AG04450 (cell line): ENCODE results near the gene IFI27L2. TPM values are rescaled to one million over a fixed set of nuclear protein-coding genes. Genes with fewer than 3 reads are reported as not detected.
A peak's percentile ranks its signal among the peaks of the same experiment; 100 is the strongest.

ENCODE experiments used
- CTCF ChIA-PET: fragments of 300-600, 350-600 bp; formaldehyde crosslinking; extraction: SDS; loops from one replicate; lab custom pipeline; 2022; ENCODE audit warnings: antibody characterized with exemption, inconsistent platforms; lab: Charles Lee
- POLR2A ChIA-PET: fragments of 350-600 bp; formaldehyde crosslinking; extraction: SDS; loops from one replicate; lab custom pipeline; 2021; ENCODE audit warnings: antibody characterized with exemption, inconsistent platforms; lab: Yijun Ruan, JAX
- DNase-seq: peaks from one replicate; pipeline ENCODE4 v3.0.0-alpha.2; 2011; ENCODE audit warnings: low read depth, low spot score
- H3K27ac ChIP-seq: one replicate; pipeline ENCODE4 v1.5.1; 2012; ENCODE audit warnings: low read depth, low read length, control low read depth
- H3K27me3 ChIP-seq: one replicate; pipeline ENCODE4 v1.6.0; 2012; ENCODE audit warnings: low read length; ENCODE audit not compliant: control insufficient read depth, insufficient read depth
- H3K4me3 ChIP-seq: 2 replicates; pipeline ENCODE4 v1.5.1; 2011; ENCODE audit warnings: mild to moderate bottlenecking, low read depth, low read length, control low read depth
- H3K9me3 ChIP-seq: 2 replicates; pipeline ENCODE4 v1.5.1; 2012; ENCODE audit warnings: low read length; ENCODE audit not compliant: control insufficient read depth, insufficient read depth
- CTCF ChIP-seq: IDR thresholded peaks from 2 replicates; pipeline ENCODE4 v1.5.1; 2011; ENCODE audit warnings: low read depth, low read length, control low read depth, inconsistent platforms
- polyA plus RNA-seq: library from polyadenylated mRNA; depleted of rRNA; stranded (reverse); fragments of >200 nt; gene quantifications from 2 replicates; pipeline ENCODE4 v1.2.3, GENCODE V29; 2011

Gene IFI27L2
- polyA plus RNA-seq, 1 experiment: 81.9 TPM

GRCh38 chr14:94175011-94175745 lies 45.8 kb upstream of the IFI27L2 start:
- Histone ChIP-seq H3K4me3 (peak overlapping the region; percentile 53), H3K27ac (no peak overlapping the region), H3K9me3 (no peaks in the 10 kb centered on the region; the same call in 1 of the 2 replicates), H3K27me3 (peaks cover 20% of the 10 kb centered on the region)
- DNase-seq: no peak
- no peak for TF ChIP-seq CTCF
- ChIA-PET POLR2A (interaction anchor here (0.7 kb wide), 1 partner anchor 182 kb away, joined by 6 read pairs; no protein-coding TSS in a partner anchor), CTCF (interaction anchor here (0.6 to 1.3 kb wide), 3 partner anchors 39 to 74 kb away, joined by 5 to 6 read pairs (median 5); no protein-coding TSS in a partner anchor)

GRCh38 chr14:94174604-94175010 lies 45.2 kb upstream of the IFI27L2 start:
- Histone ChIP-seq H3K27me3 (peaks cover 20% of the 10 kb centered on the region), H3K27ac (no peak overlapping the region), H3K4me3 (peak overlapping the region; percentile 53), H3K9me3 (no peaks in the 10 kb centered on the region; the same call in 1 of the 2 replicates)
- no peak for TF ChIP-seq CTCF
- CTCF ChIA-PET: interaction anchor here (0.6 to 1.6 kb wide), 4 partner anchors 38 to 74 kb away, joined by 4 to 6 read pairs (median 5); no protein-coding TSS in a partner anchor
- POLR2A ChIA-PET: interaction anchor here (0.7 kb wide), 1 partner anchor 182 kb away, joined by 6 read pairs; no protein-coding TSS in a partner anchor
- DNase-seq: no peak

GRCh38 chr14:94173885-94174603 lies 44.6 kb upstream of the IFI27L2 start, which contains the start of gene PPP4R4:
Gene PPP4R4 (plus strand): TSS chr14:94174322. CDS start chr14:94174466, 144 bp downstream.
- DNase-seq: peak; percentile 54
- TF ChIP-seq CTCF: no peak
- H3K4me3 ChIP-seq: peak within 1 kb of the TSS; percentile 62
- H3K27ac ChIP-seq: no peak within 1 kb of the TSS
- CTCF ChIA-PET: interaction anchor here (1.2 to 1.6 kb wide), 2 partner anchors 37 to 42 kb away, joined by 3 to 4 read pairs; no protein-coding TSS in a partner anchor
- POLR2A ChIA-PET: interaction anchor here (0.7 kb wide), 1 partner anchor 181 kb away, joined by 6 read pairs; no protein-coding TSS in a partner anchor
- H3K27me3 ChIP-seq: peaks cover 20% of the 10 kb centered on the region
- H3K9me3 ChIP-seq: no peaks in the 10 kb centered on the region; the same call in 1 of the 2 replicates

- ChIA-PET POLR2A (no interaction called here), CTCF (interaction anchor here (1.2 to 1.6 kb wide), 2 partner anchors 37 to 41 kb away, joined by 3 to 4 read pairs; no protein-coding TSS in a partner anchor)
- Histone ChIP-seq H3K9me3 (no peaks in the 10 kb centered on the region; the same call in 1 of the 2 replicates), H3K27ac (no peak overlapping the region), H3K27me3 (peaks cover 20% of the 10 kb centered on the region), H3K4me3 (peak overlapping the region; percentile 62)
- no peak for TF ChIP-seq CTCF
- DNase-seq: no peak
Observed at GRCh38 chr14:94173471-94173884, 44.1 kb upstream of the IFI27L2 start.
